HepG2 (cell line): ENCODE measurements around the gene INHBC. TPM values are rescaled to one million over a fixed set of nuclear protein-coding genes. Genes with fewer than 3 reads are reported as not detected.

Experiments used
- ATAC-seq: fragments of 200-7000 bp; cut with Tn5 transposase; 3 replicates; pipeline ENCODE4 v1.9.1; 2020; ENCODE audit warnings: mild to moderate bottlenecking, moderate library complexity
- BruUV-seq: library from RNA; stranded (reverse); fragments of 400-500 nt; replicated peaks from 2 replicates; lab custom pipeline; 2021; lab: Mats Ljungman, UMichigan
- CTCF ChIA-PET: fragments of 300-600 bp; formaldehyde crosslinking; extraction: SDS; loops from one replicate; lab custom pipeline; 2021; ENCODE audit warnings: low total read pairs, inconsistent platforms, low intra/inter-chr PET ratio; lab: Yijun Ruan, JAX
- POLR2A ChIA-PET: fragments of 350-600 bp; sonication (Branson Sonifier 250); formaldehyde crosslinking; loops from one replicate; lab custom pipeline; 2020; ENCODE audit warnings: antibody characterized with exemption, inconsistent platforms; lab: Yijun Ruan, JAX
- DNase-seq: peaks from one replicate; pipeline ENCODE4 v3.0.0-alpha.2; 2015; ENCODE audit warnings: low spot score
- FAIRE-seq: peaks from 3 replicates; lab custom pipeline; 2011; peaks lifted over from hg19 to GRCh38; lab: Jason Lieb, UNC
- H2AFZ ChIP-seq: one replicate; pipeline ENCODE4 v1.6.1; 2011; ENCODE audit warnings: low read length, inconsistent platforms
- H3K27ac ChIP-seq: fragments of 300-600 bp; 3 replicates; pipeline ENCODE4 v1.8.0; 2011; ENCODE audit warnings: mixed run types, mild to moderate bottlenecking, mixed read lengths, low read length, inconsistent platforms; ENCODE audit not compliant: insufficient read depth; ENCODE audit errors: extremely low read length
- H3K27me3 ChIP-seq, 2 experiments: fragments of 200-600 bp in 1 of 2; 2 replicates in 1 of 2; 3 replicates in 1 of 2; pipeline versions ENCODE4 v1.6.0 to v1.8.0; 2011; ENCODE audit warnings: low read length in 2 of 2, mild to moderate bottlenecking in 2 of 2, moderate library complexity in 2 of 2, inconsistent platforms in 1 of 2; ENCODE audit not compliant: insufficient read depth in 2 of 2, control insufficient read depth in 1 of 2
- H3K36me3 ChIP-seq, 2 experiments: fragments of 200-600 bp in 1 of 2; replicated peaks in 1 of 2; 2 replicates in 1 of 2; 3 replicates in 1 of 2; pipeline versions ENCODE4 v1.5.1 to v1.8.0; 2011; ENCODE audit warnings: low read length in 2 of 2, inconsistent platforms in 1 of 2; ENCODE audit not compliant: insufficient read depth in 2 of 2, control insufficient read depth in 1 of 2
- H3K4me1 ChIP-seq: 2 replicates; pipeline ENCODE4 v1.5.1; 2012; ENCODE audit warnings: low read length, inconsistent platforms; ENCODE audit not compliant: insufficient read depth
- H3K4me2 ChIP-seq: 2 replicates; pipeline ENCODE4 v1.6.0; 2011; ENCODE audit warnings: low read depth, low read length, inconsistent platforms
- H3K4me3 ChIP-seq, 3 experiments: fragments of 200-600 bp in 1 of 3; sonication (generic), shearing (Covaris generic) in 1 of 3; replicated peaks in 1 of 3; 2 replicates each; pipeline ENCODE4 v1.5.1; 2011 to 2016; ENCODE audit warnings: low read length in 3 of 3, inconsistent platforms in 2 of 3, low read depth in 2 of 3, mild to moderate bottlenecking in 2 of 3, control low read depth in 1 of 3, mixed read lengths in 1 of 3; ENCODE audit not compliant: insufficient read depth in 1 of 3
- H3K79me2 ChIP-seq: one replicate; pipeline ENCODE4 v1.6.1; 2011; ENCODE audit warnings: low read length, inconsistent platforms; ENCODE audit not compliant: insufficient read depth
- H3K9ac ChIP-seq: 2 replicates; pipeline ENCODE4 v1.6.0; 2011; ENCODE audit warnings: mild to moderate bottlenecking, low read depth, low read length, inconsistent platforms; ENCODE audit not compliant: insufficient read depth
- H3K9me3 ChIP-seq: 2 replicates; pipeline ENCODE4 v1.5.1; 2012; ENCODE audit warnings: mild to moderate bottlenecking, low read length
- H4K20me1 ChIP-seq: 2 replicates; pipeline ENCODE4 v1.6.0; 2011; ENCODE audit warnings: inconsistent platforms, mild to moderate bottlenecking, low read length, moderate library complexity; ENCODE audit not compliant: insufficient read depth
- BCL6 ChIP-seq: IDR thresholded peaks from 2 replicates; pipeline ENCODE4 v1.6.1; 2016; ENCODE audit warnings: missing genetic modification reagents, missing compliant biosample characterization
- CC2D1A ChIP-seq: sonication (generic); formaldehyde crosslinking; IDR thresholded peaks from 2 replicates; pipeline ENCODE4 v1.8.1; 2023; ENCODE audit warnings: mild to moderate bottlenecking, missing genetic modification reagents
- GPBP1L1 ChIP-seq: sonication (generic); formaldehyde crosslinking; IDR thresholded peaks from 2 replicates; pipeline ENCODE4 v1.5.0; 2020; ENCODE audit warnings: mild to moderate bottlenecking, missing genetic modification reagents
- HNF4A ChIP-seq: sonication (generic); formaldehyde crosslinking; IDR thresholded peaks from 2 replicates; pipeline ENCODE4 v1.4.0; 2020; ENCODE audit warnings: missing genetic modification reagents
- HOXD1 ChIP-seq: sonication (generic); formaldehyde crosslinking; IDR thresholded peaks from 2 replicates; pipeline ENCODE4 v1.5.0; 2020; ENCODE audit warnings: missing genetic modification reagents
- MTA1 ChIP-seq: sonication (generic); formaldehyde crosslinking; IDR thresholded peaks from 2 replicates; pipeline ENCODE4 v1.4.0; 2020; ENCODE audit warnings: missing genetic modification reagents, mild to moderate bottlenecking, borderline replicate concordance
- NKX3-1 ChIP-seq: sonication (generic); formaldehyde crosslinking; IDR thresholded peaks from 2 replicates; pipeline ENCODE4 v1.5.0; 2020; ENCODE audit warnings: missing genetic modification reagents
- NR1H2 ChIP-seq: sonication (generic); formaldehyde crosslinking; IDR thresholded peaks from 2 replicates; pipeline ENCODE4 v1.8.1; 2022; ENCODE audit warnings: low read depth, missing genetic modification reagents, borderline replicate concordance
- POLR2AphosphoS2 ChIP-seq: IDR thresholded peaks from 2 replicates; pipeline ENCODE4 v1.6.1; 2011; ENCODE audit warnings: low read depth, low read length, improper control_type of control experiment
- RBM39 ChIP-seq: fragments of 200-400 bp; formaldehyde crosslinking; IDR thresholded peaks from one replicate; pipeline ENCODE4 v1.6.1; 2018; ENCODE audit warnings: antibody characterized with exemption, mild to moderate bottlenecking, low read depth, low read length; ENCODE audit not compliant: poor library complexity, severe bottlenecking
- TGIF2 ChIP-seq: IDR thresholded peaks from 2 replicates; pipeline ENCODE4 v1.6.1; 2016; ENCODE audit warnings: control low read depth, missing compliant biosample characterization
- ZNF12 ChIP-seq: sonication (generic); formaldehyde crosslinking; IDR thresholded peaks from 2 replicates; pipeline ENCODE4 v1.5.0; 2020; ENCODE audit warnings: missing genetic modification reagents
- ZNF235 ChIP-seq: sonication (generic); formaldehyde crosslinking; IDR thresholded peaks from 2 replicates; pipeline ENCODE4 v1.8.1; 2023; ENCODE audit warnings: mild to moderate bottlenecking, missing genetic modification reagents, borderline replicate concordance
- ZNF414 ChIP-seq: sonication (generic); formaldehyde crosslinking; IDR thresholded peaks from 2 replicates; pipeline ENCODE4 v1.5.0; 2020; ENCODE audit warnings: missing genetic modification reagents
- ZNF432 ChIP-seq: sonication (generic); formaldehyde crosslinking; IDR thresholded peaks from 2 replicates; pipeline ENCODE4 v1.5.0; 2020; ENCODE audit warnings: missing genetic modification reagents, mild to moderate bottlenecking, borderline replicate concordance
- ZNF772 ChIP-seq: sonication (generic); formaldehyde crosslinking; IDR thresholded peaks from 2 replicates; pipeline ENCODE4 v1.5.0; 2020; ENCODE audit warnings: mild to moderate bottlenecking, missing genetic modification reagents
- ZSCAN30 ChIP-seq: sonication (generic); formaldehyde crosslinking; IDR thresholded peaks from 2 replicates; pipeline ENCODE4 v1.5.0; 2020; ENCODE audit warnings: mild to moderate bottlenecking, missing genetic modification reagents
- ZZZ3 ChIP-seq: sonication (generic); formaldehyde crosslinking; IDR thresholded peaks from 2 replicates; pipeline ENCODE4 v1.4.0; 2020; ENCODE audit warnings: missing genetic modification reagents, mild to moderate bottlenecking, borderline replicate concordance
- WGBS: methylation state at CpG from one replicate; pipeline ENCODE4 v1.1.6; 2017; ENCODE audit warnings: low lambda C conversion rate; 5-methylcytosine and 5-hydroxymethylcytosine counted together
- in situ Hi-C: cut with HindIII; loops from 2 replicates; pipeline ENCODE4 v1.10.0; 2017; ENCODE audit warnings: low pct_unique_long_range_greater_than_20kb; ENCODE audit not compliant: extremely low pct_ligation_motif_present
- intact Hi-C: fragments of 100-400 bp; cut with micrococcal nuclease; formaldehyde crosslinking; loops from one replicate; pipeline ENCODE4 v1.10.0; 2022; ENCODE audit not compliant: unreplicated experiment
- polyA plus RNA-seq, 8 experiments: library from polyadenylated mRNA; depleted of rRNA in 3 of 8; stranded (reverse) in 7 of 8; unstranded in 1 of 8; fragments of >200 nt; fragmentation: Illumina TruSeq in 4 of 8; extraction: Trizol in 4 of 8; gene quantifications; 2 replicates each; pipeline versions ENCODE4 v1.2.1 to v1.2.3, GENCODE V29; 2011 to 2016; ENCODE audit warnings: low read depth in 4 of 8, missing spikeins in 1 of 8, mixed read lengths in 1 of 8; ENCODE audit not compliant: insufficient read depth in 1 of 8
- total RNA-seq, 5 experiments: library from RNA; depleted of rRNA; stranded (reverse); fragments of >200 nt; fragmentation: Illumina TruSeq; extraction: Trizol; gene quantifications; 2 replicates each; pipeline ENCODE4 v1.2.3, GENCODE V29; 2016; ENCODE audit warnings: low read depth in 1 of 5

The INHBC gene
- total and polyA plus RNA-seq, 2 of the 13 experiments (the other 11 are each of a cell fraction or from before 2014, with no cell fraction given) = 1.8 to 13.8 TPM

GRCh38 chr12:57470970-57471656 is 36.5 kb downstream of the INHBC start:
- H4K20me1 ChIP-seq = no peaks in the 10 kb centered on the region
- intact Hi-C loops = no loop called here
- H3K27ac ChIP-seq = no peak overlapping the region
- H3K4me3 ChIP-seq = no peak overlapping the region
- H3K4me1 ChIP-seq = peaks cover 35% of the 10 kb centered on the region
- no peak for ATAC-seq
- H3K9me3 ChIP-seq = no peaks in the 10 kb centered on the region
- no peak overlapping the region for H2AFZ ChIP-seq
- H3K79me2 ChIP-seq = no peaks in the 10 kb centered on the region
- H3K36me3 ChIP-seq = no peaks in the 10 kb centered on the region
- TF ChIP-seq ZNF432 (CRISPR knock-in tag) (no peak), HNF4A (CRISPR knock-in tag) (peak; percentile 30; the same call in 1 of the 2 replicates)
- FAIRE-seq = no peak
- in situ Hi-C loops = no loop called here
- 0% methylated on average over 2 of the region's 4 CpGs for WGBS
- POLR2A ChIA-PET = no interaction called here
- CTCF ChIA-PET = no interaction called here
- H3K27me3 ChIP-seq = peaks cover 7 to 49% of the 10 kb centered on the region in 2 experiments
- no peak for DNase-seq
- H3K9ac ChIP-seq = no peak overlapping the region
- H3K4me2 ChIP-seq = no peak overlapping the region
- BruUV-seq = no TSS peak

- ATAC-seq (no peak), DNase-seq (no peak), FAIRE-seq (no peak)
- Histone ChIP-seq H3K9ac (no peak overlapping the region), H3K4me1 (peaks cover 40% of the 10 kb centered on the region), H3K4me3 (no peak overlapping the region), H3K27ac (no peak overlapping the region), H4K20me1 (no peaks in the 10 kb centered on the region), H2AFZ (no peak overlapping the region), H3K9me3 (no peaks in the 10 kb centered on the region), H3K36me3 (no peaks in the 10 kb centered on the region), H3K79me2 (no peaks in the 10 kb centered on the region), H3K27me3 (peaks cover 7 to 54% of the 10 kb centered on the region in 2 experiments), H3K4me2 (no peak overlapping the region)
- no TSS peak for BruUV-seq
- intact Hi-C loops (no loop called here), in situ Hi-C loops (no loop called here)
- POLR2A ChIA-PET = no interaction called here
- 15% methylated on average over 2 of the region's 3 CpGs for WGBS
- TF ChIP-seq RBM39 (no peak), HOXD1 (no peak), NR1H2 (CRISPR knock-in tag) (no peak), MTA1 (CRISPR knock-in tag) (no peak), ZNF235 (CRISPR knock-in tag) (no peak), NKX3-1 (no peak), POLR2AphosphoS2 (no peak), ZNF12 (CRISPR knock-in tag) (no peak), ZNF772 (CRISPR knock-in tag) (no peak), TGIF2 (CRISPR knock-in tag) (no peak), CC2D1A (CRISPR knock-in tag) (no peak), ZSCAN30 (CRISPR knock-in tag) (no peak), ZNF414 (CRISPR knock-in tag) (no peak), BCL6 (CRISPR knock-in tag) (no peak), GPBP1L1 (CRISPR knock-in tag) (no peak), ZZZ3 (CRISPR knock-in tag) (no peak)
- CTCF ChIA-PET = no interaction called here
These were observed 37.1 kb downstream of the INHBC start for GRCh38 chr12:57471661-57472060.
